Ishikawa (cell line): ENCODE measurements around the gene PCDHGB1.

ENCODE experiments used
- MAX ChIP-seq: IDR thresholded peaks from 2 replicates; pipeline ENCODE4 v1.6.1; 2012
- TAF1 ChIP-seq: IDR thresholded peaks from 2 replicates; pipeline ENCODE4 v1.6.1; 2012; ENCODE audit warnings: low read depth, mild to moderate bottlenecking
- TCF12 ChIP-seq: IDR thresholded peaks from 2 replicates; pipeline ENCODE4 v1.6.1; 2012; ENCODE audit warnings: low read depth
- TEAD4 ChIP-seq: IDR thresholded peaks from 2 replicates; pipeline ENCODE4 v1.6.1; 2012
- YY1 ChIP-seq: IDR thresholded peaks from 2 replicates; pipeline ENCODE4 v1.6.1; 2012; ENCODE audit warnings: low read depth

GRCh38 chr5:141326088-141326854 lies 23.6 kb upstream of the PCDHGB1 start:
- TF ChIP-seq TCF12 = no peak
- no peak for TF ChIP-seq YY1
- no peak for TF ChIP-seq TEAD4
- TF ChIP-seq MAX = no peak
- TF ChIP-seq TAF1 = no peak
